ENCODE data around the gene KRT15. TPM values are rescaled to one million over a fixed set of nuclear protein-coding genes. Genes with fewer than 3 reads are reported as not detected.

Gene KRT15
- total and polyA plus RNA-seq, 9 of the 15 experiments (the other 6 are each of a cell fraction or from before 2014, with no cell fraction given) = 0.28 to 4.4 (median 0.56) TPM

DNA sequence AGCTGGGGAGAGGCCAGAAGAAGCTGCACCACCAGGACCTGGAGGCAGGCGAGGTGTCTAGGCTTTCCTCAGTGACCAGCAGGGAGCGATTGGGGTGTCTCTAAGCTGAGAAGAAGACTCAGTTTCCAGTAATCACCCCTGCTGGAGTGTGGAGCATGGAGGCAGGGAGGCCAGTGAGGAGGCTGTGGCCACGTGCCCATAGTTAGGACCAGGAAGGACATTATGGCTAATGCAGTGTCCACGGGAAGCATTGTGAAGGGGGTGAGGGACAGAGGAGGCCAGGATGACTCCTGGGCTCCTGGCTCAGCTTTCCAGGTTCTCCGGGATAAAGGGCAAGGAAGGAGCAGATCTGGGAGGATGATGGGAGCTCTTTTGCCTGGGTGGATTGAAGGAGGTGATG lies 19.0 kb downstream of the KRT15 start (continued):
- TF ChIP-seq, protein P1, sequence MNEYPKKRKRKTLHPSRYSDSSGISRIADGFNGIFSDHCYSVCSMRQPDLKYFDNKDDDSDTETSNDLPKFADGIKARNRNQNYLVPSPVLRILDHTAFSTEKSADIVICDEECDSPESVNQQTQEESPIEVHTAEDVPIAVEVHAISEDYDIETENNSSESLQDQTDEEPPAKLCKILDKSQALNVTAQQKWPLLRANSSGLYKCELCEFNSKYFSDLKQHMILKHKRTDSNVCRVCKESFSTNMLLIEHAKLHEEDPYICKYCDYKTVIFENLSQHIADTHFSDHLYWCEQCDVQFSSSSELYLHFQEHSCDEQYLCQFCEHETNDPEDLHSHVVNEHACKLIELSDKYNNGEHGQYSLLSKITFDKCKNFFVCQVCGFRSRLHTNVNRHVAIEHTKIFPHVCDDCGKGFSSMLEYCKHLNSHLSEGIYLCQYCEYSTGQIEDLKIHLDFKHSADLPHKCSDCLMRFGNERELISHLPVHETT (CRISPR knock-in tag; conservative IDR thresholded peaks at IDR 0.05 in 1 of 2, IDR thresholded peaks at IDR 0.05 in 1 of 2) = 0 out of 4 replicates have a peak, but pooled peaks of 1 of the 2 experiments have one; percentile 14
- TF ChIP-seq, protein P2, sequence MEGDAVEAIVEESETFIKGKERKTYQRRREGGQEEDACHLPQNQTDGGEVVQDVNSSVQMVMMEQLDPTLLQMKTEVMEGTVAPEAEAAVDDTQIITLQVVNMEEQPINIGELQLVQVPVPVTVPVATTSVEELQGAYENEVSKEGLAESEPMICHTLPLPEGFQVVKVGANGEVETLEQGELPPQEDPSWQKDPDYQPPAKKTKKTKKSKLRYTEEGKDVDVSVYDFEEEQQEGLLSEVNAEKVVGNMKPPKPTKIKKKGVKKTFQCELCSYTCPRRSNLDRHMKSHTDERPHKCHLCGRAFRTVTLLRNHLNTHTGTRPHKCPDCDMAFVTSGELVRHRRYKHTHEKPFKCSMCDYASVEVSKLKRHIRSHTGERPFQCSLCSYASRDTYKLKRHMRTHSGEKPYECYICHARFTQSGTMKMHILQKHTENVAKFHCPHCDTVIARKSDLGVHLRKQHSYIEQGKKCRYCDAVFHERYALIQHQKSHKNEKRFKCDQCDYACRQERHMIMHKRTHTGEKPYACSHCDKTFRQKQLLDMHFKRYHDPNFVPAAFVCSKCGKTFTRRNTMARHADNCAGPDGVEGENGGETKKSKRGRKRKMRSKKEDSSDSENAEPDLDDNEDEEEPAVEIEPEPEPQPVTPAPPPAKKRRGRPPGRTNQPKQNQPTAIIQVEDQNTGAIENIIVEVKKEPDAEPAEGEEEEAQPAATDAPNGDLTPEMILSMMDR (IDR thresholded peaks at IDR 0.05 in 2 of 3, conservative IDR thresholded peaks at IDR 0.05 in 1 of 3; ENCODE audit: insufficient read depth in 2 of 3, low read depth in 1 of 3, low read length in 3 of 3) = 0 out of 6 replicates have a peak, but pooled peaks of 1 of the 3 experiments have one; percentile 1
- TF ChIP-seq CEBPB (tag; IDR thresholded peaks at IDR 0.05) = no peak

DNA sequence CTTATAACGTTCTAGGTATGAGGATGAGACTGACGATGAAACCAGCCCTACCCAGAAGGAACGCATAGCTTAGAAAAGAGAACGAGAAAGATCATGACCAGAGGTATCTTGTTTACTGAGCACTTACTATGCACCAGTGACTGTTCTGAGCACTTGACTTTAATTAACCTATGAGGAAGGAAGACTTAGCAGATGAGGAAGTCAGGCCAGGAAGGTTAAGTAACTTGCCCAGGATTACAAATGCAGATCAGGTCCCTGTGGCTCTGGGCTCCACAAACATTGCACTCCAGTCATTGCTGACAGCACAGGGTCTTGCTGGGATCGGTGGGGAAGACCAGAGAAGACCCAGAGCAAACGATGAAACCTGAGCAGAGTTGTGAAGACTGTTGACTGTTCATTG lies 20.4 kb downstream of the KRT15 start:
- FAIRE-seq = peak; percentile 69
- Histone ChIP-seq H2AFZ (ENCODE audit: low read depth, low read length) (peak overlapping the region; percentile 81), H4K20me1 (replicated peaks; ENCODE audit: control insufficient read depth, insufficient read depth, low read length) (no peaks in the 10 kb centered on the region), H3K9me3 (replicated peaks; ENCODE audit: control insufficient read depth, insufficient read depth, low read depth, low read length) (no peaks in the 10 kb centered on the region), H3K9ac (ENCODE audit: insufficient read depth in 1 of 2, low read depth in 2 of 2, low read length in 2 of 2) (peak overlapping the region in 1 of 2 experiments; percentile 76; a peak in 1 of 4 replicates), H3K27ac (ENCODE audit: extremely low read depth, low read depth, low read length) (peak overlapping the region; percentile 32; the same call in 2 of the 3 replicates), H3K4me2 (ENCODE audit: insufficient read depth, low read length) (no peak overlapping the region), H3K27me3 (ENCODE audit: control insufficient read depth in 2 of 2, insufficient read depth in 2 of 2, low read length in 2 of 2) (no peaks in the 10 kb centered on the region), H3K36me3 (ENCODE audit: control insufficient read depth, insufficient read depth, low read length) (no peaks in the 10 kb centered on the region), H3K4me1 (replicated peaks in 1 of 2; ENCODE audit: control insufficient read depth in 2 of 2, insufficient read depth in 2 of 2, low read length in 2 of 2) (peaks cover 48 to 65% of the 10 kb centered on the region in 2 experiments), H3K79me2 (ENCODE audit: control insufficient read depth, insufficient read depth, low read length) (no peaks in the 10 kb centered on the region), H3K4me3 (no peak overlapping the region), H3K9me1 (ENCODE audit: control insufficient read depth, insufficient read depth, low read length) (no peaks in the 10 kb centered on the region)
- ChIA-PET CTCF (ENCODE audit: low intra/inter-chr PET ratio) (no interaction called here), POLR2A (interaction anchor here (0.6 to 1.4 kb wide), 2 partner anchors 10 to 17 kb away, joined by 3 to 6 read pairs; no protein-coding TSS in a partner anchor)
- ATAC-seq = no peak
- 59% methylated on average over 6 of the region's 6 CpGs for WGBS (ENCODE audit: insufficient coverage, low coverage, missing lambda C conversion rate)
- no peak for DNase-seq (ENCODE audit: extremely low read depth in 1 of 4, low spot score in 3 of 4)
- in situ Hi-C loops (cut with MboI) (no loop called here), intact Hi-C loops (cut with micrococcal nuclease) (loop anchor here (10.0 kb wide), 1 partner anchor 593 kb away; no protein-coding TSS in a partner anchor)
- no TSS peak for BruUV-seq (replicated peaks)
- TF ChIP-seq CHCHD3 (CRISPR knock-in tag; IDR thresholded peaks at IDR 0.05) (no peak), SMARCA5 (IDR thresholded peaks at IDR 0.05) (peak; percentile 54; the same call in 1 of the 2 replicates), FOXA3 (CRISPR knock-in tag; conservative IDR thresholded peaks at IDR 0.05 in 1 of 2, IDR thresholded peaks at IDR 0.05 in 1 of 2) (peak in 1 of 2 experiments; percentile 66; a peak in 2 of 4 replicates), KDM1A (IDR thresholded peaks at IDR 0.05) (peak; percentile 16 to 36; a peak in 2 of 4 replicates), SPI1 (IDR thresholded peaks at IDR 0.05; ENCODE audit: borderline replicate concordance, low read depth, low read length) (peak; percentile 77), RBM25 (IDR thresholded peaks at IDR 0.05; ENCODE audit: low read depth, low read length, severe bottlenecking) (peak; percentile 73), CBX1 (IDR thresholded peaks at IDR 0.05; ENCODE audit: low read depth) (no peak), BCOR (IDR thresholded peaks at IDR 0.05) (peak; percentile 22; the same call in 1 of the 2 replicates), NONO (IDR thresholded peaks at IDR 0.05; ENCODE audit: low read depth in 2 of 2, low read length in 1 of 2) (no peak)
- TF ChIP-seq, protein P3, sequence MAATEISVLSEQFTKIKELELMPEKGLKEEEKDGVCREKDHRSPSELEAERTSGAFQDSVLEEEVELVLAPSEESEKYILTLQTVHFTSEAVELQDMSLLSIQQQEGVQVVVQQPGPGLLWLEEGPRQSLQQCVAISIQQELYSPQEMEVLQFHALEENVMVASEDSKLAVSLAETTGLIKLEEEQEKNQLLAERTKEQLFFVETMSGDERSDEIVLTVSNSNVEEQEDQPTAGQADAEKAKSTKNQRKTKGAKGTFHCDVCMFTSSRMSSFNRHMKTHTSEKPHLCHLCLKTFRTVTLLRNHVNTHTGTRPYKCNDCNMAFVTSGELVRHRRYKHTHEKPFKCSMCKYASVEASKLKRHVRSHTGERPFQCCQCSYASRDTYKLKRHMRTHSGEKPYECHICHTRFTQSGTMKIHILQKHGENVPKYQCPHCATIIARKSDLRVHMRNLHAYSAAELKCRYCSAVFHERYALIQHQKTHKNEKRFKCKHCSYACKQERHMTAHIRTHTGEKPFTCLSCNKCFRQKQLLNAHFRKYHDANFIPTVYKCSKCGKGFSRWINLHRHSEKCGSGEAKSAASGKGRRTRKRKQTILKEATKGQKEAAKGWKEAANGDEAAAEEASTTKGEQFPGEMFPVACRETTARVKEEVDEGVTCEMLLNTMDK (IDR thresholded peaks at IDR 0.05; ENCODE audit: borderline replicate concordance, insufficient read depth, low read depth, low read length, poor library complexity, severe bottlenecking) = no peak
- TF ChIP-seq, protein P4, sequence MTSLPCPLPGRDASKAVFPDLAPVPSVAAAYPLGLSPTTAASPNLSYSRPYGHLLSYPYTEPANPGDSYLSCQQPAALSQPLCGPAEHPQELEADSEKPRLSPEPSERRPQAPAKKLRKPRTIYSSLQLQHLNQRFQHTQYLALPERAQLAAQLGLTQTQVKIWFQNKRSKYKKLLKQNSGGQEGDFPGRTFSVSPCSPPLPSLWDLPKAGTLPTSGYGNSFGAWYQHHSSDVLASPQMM (CRISPR knock-in tag; IDR thresholded peaks at IDR 0.05) = no peak
